Subcutaneous abdominal adipose tissue (tissue), 5 donors: ENCODE results near the gene TALDO1.

Source experiments
- H3K27ac ChIP-seq: one replicate; pipeline ENCODE4 v1.7.0; 2013; ENCODE audit warnings: low read depth, mild to moderate bottlenecking, inconsistent platforms, low read length, moderate library complexity
- H3K27me3 ChIP-seq, 5 donors: one replicate each; pipeline ENCODE4 v1.7.0; 2013; ENCODE audit warnings: low read length in 5 of 5, inconsistent platforms in 1 of 5; ENCODE audit not compliant: control insufficient read depth in 5 of 5, insufficient read depth in 4 of 5
- H3K36me3 ChIP-seq, 5 donors: one replicate each; pipeline ENCODE4 v1.7.0; 2013; ENCODE audit warnings: low read length in 5 of 5; ENCODE audit not compliant: control insufficient read depth in 5 of 5, insufficient read depth in 5 of 5
- H3K4me1 ChIP-seq, 5 donors: one replicate each; pipeline ENCODE4 v1.7.0; 2013; ENCODE audit warnings: low read length in 5 of 5, mild to moderate bottlenecking in 3 of 5, moderate library complexity in 1 of 5; ENCODE audit not compliant: control insufficient read depth in 5 of 5, insufficient read depth in 5 of 5
- H3K4me3 ChIP-seq, 5 donors: one replicate each; pipeline ENCODE4 v1.7.0; 2013; ENCODE audit warnings: low read length in 5 of 5, low read depth in 1 of 5
- H3K9ac ChIP-seq, 5 donors: one replicate each; pipeline ENCODE4 v1.7.0; 2013; ENCODE audit warnings: low read length in 5 of 5, mild to moderate bottlenecking in 4 of 5, moderate library complexity in 3 of 5
- H3K9me3 ChIP-seq, 5 donors: one replicate each; pipeline ENCODE4 v1.7.0; 2013; ENCODE audit warnings: low read length in 5 of 5; ENCODE audit not compliant: control insufficient read depth in 5 of 5
- donor health status: healthy.
- donor health status: healthy.
- donor health status: healthy.
- donor health status: healthy.
- donor health status: healthy.

TALDO1 gene

DNA sequence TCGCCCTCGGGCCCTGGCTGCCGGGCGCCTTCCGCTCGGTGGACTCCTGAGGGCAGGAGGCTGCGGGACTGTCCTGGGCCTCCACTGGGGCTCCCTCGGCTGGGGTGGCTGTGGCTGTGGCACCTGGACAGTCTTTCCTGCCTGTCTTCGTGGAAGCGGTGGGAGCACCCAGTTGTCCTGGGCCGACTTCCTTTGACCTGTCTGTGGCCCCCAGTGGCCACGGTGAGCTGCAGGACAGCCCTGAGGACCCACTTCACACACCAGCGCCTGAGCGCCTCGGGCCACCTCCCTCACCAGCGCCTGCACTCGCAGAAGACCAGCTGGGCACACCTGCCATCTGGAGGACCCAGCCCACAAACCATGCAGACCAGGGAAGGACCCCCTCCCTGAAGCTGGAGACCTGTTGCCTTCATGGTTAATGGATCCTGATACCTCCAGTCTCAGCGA lies 43.0 kb upstream of the TALDO1 start:
- H3K4me1 ChIP-seq, result peaks cover 0 to 40% (median 30%) of the 10 kb centered on the region in 5 donors
- H3K27ac ChIP-seq, result no peak overlapping the region
- H3K4me3 ChIP-seq, result no peak overlapping the region
- H3K9ac ChIP-seq, result no peak overlapping the region
- peaks cover 18 to 30% (median 27%) of the 10 kb centered on the region in 5 donors for H3K27me3 ChIP-seq
- H3K36me3 ChIP-seq, result peaks cover 0 to 31% (median 24%) of the 10 kb centered on the region in 5 donors
- H3K9me3 ChIP-seq, result no peaks in the 10 kb centered on the region

DNA sequence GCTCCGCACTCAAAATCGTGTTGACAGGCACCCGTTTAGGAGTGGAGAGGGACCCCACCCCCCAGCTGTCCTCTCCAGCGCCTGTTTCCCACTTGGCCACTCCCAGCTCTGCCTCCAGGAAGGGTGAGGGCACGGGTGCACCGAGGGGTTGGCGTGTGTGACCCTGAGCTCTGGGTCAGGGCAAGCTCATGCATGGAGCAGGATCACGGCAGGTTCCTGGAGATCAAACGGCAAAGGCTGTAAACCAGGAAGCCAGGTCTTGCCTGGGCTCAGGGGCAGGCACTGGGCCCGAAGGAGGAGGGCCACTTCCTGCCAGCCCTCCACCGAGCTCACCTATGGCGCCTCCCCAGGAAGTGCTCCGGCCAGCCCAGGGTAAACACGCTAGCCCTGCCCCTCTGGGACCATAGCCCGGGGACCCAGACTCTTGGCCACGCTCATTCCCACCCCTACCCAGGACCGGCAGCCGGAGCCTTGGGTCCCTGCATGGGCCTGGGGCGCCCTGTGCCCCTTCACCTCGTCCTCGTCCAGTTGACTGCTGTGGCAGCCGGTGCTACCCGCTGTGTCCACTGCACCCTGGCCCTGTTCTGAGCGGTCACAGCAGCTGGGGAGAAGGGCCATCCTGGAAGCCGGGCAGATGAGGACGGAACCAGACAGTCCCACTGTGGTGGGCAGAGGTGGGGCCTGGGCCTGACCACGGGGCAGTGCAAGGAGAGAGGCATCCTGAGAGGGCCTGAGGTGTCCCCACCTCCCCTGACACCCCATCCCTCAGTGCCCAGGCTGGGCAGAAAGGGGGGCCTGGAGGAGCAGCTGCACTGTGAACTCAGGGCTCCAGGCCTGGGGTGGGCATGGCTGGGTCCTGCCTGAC lies 42.3 kb upstream of the TALDO1 start:
- H3K9ac ChIP-seq, result peak overlapping the region in 2 of 5 donors; percentile 14 to 66
- peaks cover 0 to 26% (median 20%) of the 10 kb centered on the region in 5 donors for H3K36me3 ChIP-seq
- H3K27ac ChIP-seq, result peak overlapping the region; percentile 54
- peaks cover 0 to 40% (median 32%) of the 10 kb centered on the region in 5 donors for H3K4me1 ChIP-seq
- no peaks in the 10 kb centered on the region for H3K9me3 ChIP-seq
- peaks cover 19 to 38% (median 34%) of the 10 kb centered on the region in 5 donors for H3K27me3 ChIP-seq
- peak overlapping the region in 1 of 5 donors; percentile 48 for H3K4me3 ChIP-seq

GRCh38 chr11:705646-706438 lies 41.4 kb upstream of the TALDO1 start, which contains the start of gene EPS8L2:
TSS of gene EPS8L2 (plus strand) at chr11:706231. CDS start at chr11:709408, 3,177 bp downstream.
- H3K9me3 ChIP-seq, result no peaks in the 10 kb centered on the region
- peaks cover 23 to 43% (median 40%) of the 10 kb centered on the region in 5 donors for H3K27me3 ChIP-seq
- peak within 1 kb of the TSS in 4 of 5 donors; percentile 53 to 67 (median 62) for H3K4me3 ChIP-seq
- peak within 1 kb of the TSS in 3 of 5 donors; percentile 39 to 66 (median 58) for H3K9ac ChIP-seq
- H3K27ac ChIP-seq, result peak within 1 kb of the TSS; percentile 54
- H3K4me1 ChIP-seq, result peaks cover 0 to 48% (median 36%) of the 10 kb centered on the region in 5 donors
- H3K36me3 ChIP-seq, result peaks cover 0 to 19% (median 16%) of the 10 kb centered on the region in 5 donors

GRCh38 chr11:706439-706956 lies 40.8 kb upstream of the TALDO1 start:
- H3K27ac ChIP-seq, result peak overlapping the region; percentile 41
- peak overlapping the region in 4 of 5 donors; percentile 53 to 67 (median 62) for H3K4me3 ChIP-seq
- H3K36me3 ChIP-seq, result peaks cover 0 to 17% (median 15%) of the 10 kb centered on the region in 5 donors
- H3K27me3 ChIP-seq, result peaks cover 23 to 43% (median 40%) of the 10 kb centered on the region in 5 donors
- no peaks in the 10 kb centered on the region for H3K9me3 ChIP-seq
- H3K9ac ChIP-seq, result peak overlapping the region in 3 of 5 donors; percentile 39 to 62 (median 58)
- peaks cover 0 to 50% (median 39%) of the 10 kb centered on the region in 5 donors for H3K4me1 ChIP-seq

DNA sequence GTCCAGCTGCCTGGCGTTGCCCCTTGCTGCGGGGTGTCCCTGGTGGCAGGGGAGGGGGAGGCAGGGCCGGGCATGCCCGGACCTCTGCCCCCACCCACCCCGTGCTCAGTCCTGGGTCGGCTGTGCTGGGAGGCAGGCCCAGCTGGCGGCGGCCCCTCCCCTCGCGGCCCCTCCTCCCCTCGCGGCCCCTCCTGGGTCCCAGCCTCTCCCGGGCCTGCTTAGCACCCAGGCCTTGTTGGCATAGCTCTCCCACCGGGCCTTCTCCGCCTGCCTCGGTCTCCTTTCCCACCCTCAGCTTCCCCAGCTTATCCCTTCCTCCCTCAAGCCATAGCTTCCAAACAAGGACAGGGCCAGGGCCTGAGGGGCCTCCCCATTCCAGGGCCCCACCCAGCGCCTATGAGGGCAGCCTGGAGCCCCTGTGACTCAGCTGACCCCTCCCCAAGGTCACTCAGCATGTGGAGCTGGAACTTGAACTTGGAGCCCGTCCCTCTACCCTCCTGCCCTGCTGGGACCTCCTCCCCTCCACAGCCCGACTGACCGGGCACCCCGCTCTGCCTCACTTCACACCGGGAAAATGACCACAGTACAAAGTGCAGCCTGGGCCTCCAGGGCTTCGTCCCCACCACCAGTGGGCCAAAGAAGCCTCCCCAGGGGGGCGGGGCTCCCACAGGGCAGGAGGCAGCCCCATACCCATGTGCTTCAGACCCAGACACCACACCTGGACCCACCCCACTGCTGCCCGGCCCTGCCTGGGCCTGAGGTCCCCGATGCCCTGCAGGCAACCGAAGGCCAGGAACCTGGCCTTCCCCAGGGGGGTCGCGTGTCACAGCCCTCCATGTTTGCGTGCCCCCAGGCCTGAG lies 40.1 kb upstream of the TALDO1 start:
- H3K4me1 ChIP-seq, result peaks cover 0 to 49% (median 39%) of the 10 kb centered on the region in 5 donors
- no peaks in the 10 kb centered on the region for H3K9me3 ChIP-seq

DNA sequence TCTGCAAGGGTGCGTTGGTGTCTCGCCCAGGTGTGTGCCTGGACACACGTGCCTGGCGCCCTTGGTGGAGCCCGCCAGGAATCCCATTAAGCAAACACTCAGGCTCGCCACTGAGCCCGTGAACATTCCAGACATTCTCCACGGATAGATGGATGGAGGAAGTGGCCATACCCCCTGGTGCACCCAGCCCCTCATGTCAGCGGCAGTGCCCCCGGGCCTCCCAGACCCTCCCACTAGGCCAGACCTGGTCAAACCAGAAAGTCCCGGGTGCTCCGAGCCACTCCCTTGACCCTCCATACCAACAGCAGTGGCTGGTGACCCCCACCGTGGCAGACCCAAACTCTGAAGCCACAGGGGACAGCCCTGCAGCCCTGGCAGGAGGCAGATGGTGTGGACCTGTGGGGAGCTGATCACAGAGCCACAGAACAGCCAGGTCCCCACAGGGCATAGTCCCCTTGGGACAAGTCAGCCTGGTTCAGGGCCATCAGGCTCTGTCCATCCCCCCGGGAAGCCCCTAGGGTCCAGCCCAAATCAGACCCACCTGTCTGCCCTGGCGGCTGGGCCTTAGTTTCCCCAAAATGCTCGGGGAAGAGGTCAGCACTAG lies 39.3 kb upstream of the TALDO1 start:
- Histone ChIP-seq H3K27ac (peak overlapping the region; percentile 41), H3K9ac (no peak overlapping the region), H3K9me3 (no peaks in the 10 kb centered on the region), H3K36me3 (peaks cover 0 to 11% (median 8%) of the 10 kb centered on the region in 5 donors), H3K27me3 (peaks cover 23 to 43% (median 40%) of the 10 kb centered on the region in 5 donors), H3K4me1 (peaks cover 0 to 46% (median 35%) of the 10 kb centered on the region in 5 donors), H3K4me3 (no peak overlapping the region)

More for the DNA sequence above, 40.1 kb upstream of the TALDO1 start:
- peak overlapping the region; percentile 41 for H3K27ac ChIP-seq
- H3K36me3 ChIP-seq, result peaks cover 0 to 12% (median 9%) of the 10 kb centered on the region in 5 donors
- peaks cover 23 to 43% (median 40%) of the 10 kb centered on the region in 5 donors for H3K27me3 ChIP-seq
- H3K4me3 ChIP-seq, result peak overlapping the region in 4 of 5 donors; percentile 53 to 67 (median 62)
- H3K9ac ChIP-seq, result peak overlapping the region in 3 of 5 donors; percentile 39 to 62 (median 58)

- H3K9me3 ChIP-seq, result no peaks in the 10 kb centered on the region
- peaks cover 23 to 43% (median 40%) of the 10 kb centered on the region in 5 donors for H3K27me3 ChIP-seq
- H3K27ac ChIP-seq, result no peak overlapping the region
- no peak overlapping the region for H3K4me3 ChIP-seq
- peaks cover 0 to 45% (median 31%) of the 10 kb centered on the region in 5 donors for H3K4me1 ChIP-seq
- H3K9ac ChIP-seq, result no peak overlapping the region
- H3K36me3 ChIP-seq, result peaks cover 0 to 7% (median 6%) of the 10 kb centered on the region in 5 donors
Observed at GRCh38 chr11:708511-708910, 38.8 kb upstream of the TALDO1 start.

- peaks cover 23 to 43% (median 40%) of the 10 kb centered on the region in 5 donors for H3K27me3 ChIP-seq
- H3K4me1 ChIP-seq, result peaks cover 0 to 45% (median 31%) of the 10 kb centered on the region in 5 donors
- no peak overlapping the region for H3K27ac ChIP-seq
- H3K9me3 ChIP-seq, result no peaks in the 10 kb centered on the region
- H3K4me3 ChIP-seq, result no peak overlapping the region
- H3K9ac ChIP-seq, result no peak overlapping the region
- peaks cover 0 to 6% (median 2%) of the 10 kb centered on the region in 5 donors for H3K36me3 ChIP-seq
Observed at GRCh38 chr11:709109-709997, 37.9 kb upstream of the TALDO1 start.
